Pulmonary artery endothelial cell (primary cell): Measurements from ENCODE around the gene DEFB131A. TPM values are rescaled to one million over a fixed set of nuclear protein-coding genes. Genes with fewer than 3 reads are reported as not detected.
"Not testable (repeated sequence)": the region's sequence is repeated elsewhere in the genome, so short reads cannot be mapped to it uniquely, and the experiment has no call there.

Experiments
- DNase-seq: peaks from one replicate; pipeline ENCODE4 v3.0.0-alpha.2; 2011; ENCODE audit warnings: low read depth, low spot score
- total RNA-seq: library from RNA; depleted of rRNA; stranded (reverse); fragments of >200 nt; gene quantifications from 2 replicates; pipeline ENCODE4 v1.2.3, GENCODE V29; 2014

DEFB131A gene
- total RNA-seq, 1 donor from 2014 or later = not detected

GRCh38 chr4:9494256-9495035, 50.2 kb downstream of the DEFB131A start:
- not testable (repeated sequence) for DNase-seq

- not testable (repeated sequence) for DNase-seq
Observed at GRCh38 chr4:9495443-9495842, 51.2 kb downstream of the DEFB131A start.

GRCh38 chr4:9497575-9498467, 53.6 kb downstream of the DEFB131A start:
- not testable (repeated sequence) for DNase-seq

- DNase-seq = not testable (repeated sequence)
Observed at GRCh38 chr4:9498468-9499040, 54.3 kb downstream of the DEFB131A start.

GRCh38 chr4:9499974-9500487, 55.8 kb downstream of the DEFB131A start:
- DNase-seq = not testable (repeated sequence)

Other genes starting within 250 kb of the DEFB131A start
- gene USP17L10, start 233.8 kb upstream of the DEFB131A start, total RNA-seq = not detected in 2 replicates
- gene USP17L11, start 229.0 kb upstream of the DEFB131A start, total RNA-seq = not detected in 2 replicates
- not detected in 2 replicates for gene USP17L12, start 224.3 kb upstream of the DEFB131A start, total RNA-seq
- gene USP17L13, start 219.5 kb upstream of the DEFB131A start, total RNA-seq = not detected in 2 replicates
- gene USP17L15, start 210.0 kb upstream of the DEFB131A start, total RNA-seq = not detected in 2 replicates
- not detected in 2 replicates for gene USP17L17, start 200.5 kb upstream of the DEFB131A start, total RNA-seq
- not detected in 2 replicates for gene USP17L18, start 195.8 kb upstream of the DEFB131A start, total RNA-seq
- not detected in 2 replicates for gene USP17L19, start 191.0 kb upstream of the DEFB131A start, total RNA-seq
- not detected in 2 replicates for gene USP17L20, start 186.3 kb upstream of the DEFB131A start, total RNA-seq
- gene USP17L21, start 181.5 kb upstream of the DEFB131A start, total RNA-seq = not detected in 2 replicates
- gene USP17L22, start 176.8 kb upstream of the DEFB131A start, total RNA-seq = not detected in 2 replicates
- not detected in 2 replicates for gene USP17L24, start 119.2 kb upstream of the DEFB131A start, total RNA-seq
- not detected in 2 replicates for gene USP17L25, start 114.5 kb upstream of the DEFB131A start, total RNA-seq
- not detected in 2 replicates for gene USP17L26, start 109.8 kb upstream of the DEFB131A start, total RNA-seq
- not detected in 2 replicates for gene USP17L5, start 105.0 kb upstream of the DEFB131A start, total RNA-seq
- gene USP17L27, start 100.3 kb upstream of the DEFB131A start, total RNA-seq = not detected in 2 replicates
- gene USP17L28, start 95.5 kb upstream of the DEFB131A start, total RNA-seq = not detected in 2 replicates
- gene USP17L29, start 90.8 kb upstream of the DEFB131A start, total RNA-seq = not detected in 2 replicates
- not detected in 2 replicates for gene USP17L30, start 81.3 kb upstream of the DEFB131A start, total RNA-seq